Measurements from ENCODE around the gene PINLYP. TPM values are rescaled to one million over a fixed set of nuclear protein-coding genes. Genes with fewer than 3 reads are reported as not detected.
"Not testable (repeated sequence)": the region's sequence is repeated elsewhere in the genome, so short reads cannot be mapped to it uniquely, and the experiment has no call there.

Gene PINLYP
- polyA plus RNA-seq, 2 of the 4 experiments (the other 2 are of a cell fraction) = 0.27 TPM; not detected in 1

DNA sequence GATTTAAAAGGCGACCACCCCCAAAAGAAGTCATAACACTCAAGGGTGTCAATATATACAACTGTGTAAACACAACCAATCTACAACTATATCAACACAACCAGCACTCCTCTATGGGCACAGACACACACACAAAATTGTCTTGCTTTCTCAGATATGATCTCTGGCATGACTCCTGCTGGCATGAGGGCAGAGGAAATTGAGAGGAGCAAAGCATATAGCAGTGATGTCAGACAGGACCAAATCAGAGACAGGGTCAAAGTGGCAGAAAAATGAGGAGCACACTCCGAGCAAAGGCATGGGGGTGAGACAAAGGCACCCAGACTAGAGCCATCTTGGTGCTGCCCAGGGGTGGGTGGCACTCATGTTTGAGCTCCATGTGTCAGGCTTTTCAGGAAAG, 10.7 kb downstream of the PINLYP start:
- Histone ChIP-seq H3K4me1 (no peaks in the 10 kb centered on the region), H3K4me3 (no peak overlapping the region), H3K27ac (no peak overlapping the region), H3K9me3 (no peaks in the 10 kb centered on the region), H3K4me2 (no peak overlapping the region)
- no peak for DNase-seq (ENCODE audit: low read depth in 1 of 2, low spot score in 1 of 2)
- FAIRE-seq = no peak
- ChIA-PET POLR2A (interaction anchor here (0.9 kb wide), 1 partner anchor 10 kb away, joined by 3 read pairs; the partner anchor contains the start of genes IRGQ and ZNF576), CTCF (interaction anchor here (1.0 to 1.9 kb wide), 3 partner anchors 9 to 31 kb away, joined by 4 to 8 read pairs (median 4); partner anchors contain the start of genes IRGQ, PINLYP and XRCC1)
- WGBS (ENCODE audit: missing lambda C conversion rate) = 85% methylated on average over 2 of the region's 2 CpGs
- no peak for TF ChIP-seq KDM1A (IDR thresholded peaks at IDR 0.05; ENCODE audit: low read depth)
- no peak for TF ChIP-seq CEBPB (IDR thresholded peaks at IDR 0.05)
- TF ChIP-seq ZFP36 (IDR thresholded peaks at IDR 0.05; ENCODE audit: borderline replicate concordance, partially characterized antibody) = no peak
- TF ChIP-seq ESRRA (IDR thresholded peaks at IDR 0.05; ENCODE audit: borderline replicate concordance, low read length) = no peak
- no peak for TF ChIP-seq RCOR1 (IDR thresholded peaks at IDR 0.05; ENCODE audit: low read depth, low read length)
- no peak for TF ChIP-seq MYC (IDR thresholded peaks at IDR 0.05; ENCODE audit: borderline replicate concordance, low read length)
- no peak for TF ChIP-seq ZNF302 (CRISPR knock-in tag; IDR thresholded peaks at IDR 0.05)
- no peak for TF ChIP-seq HOXB5 (CRISPR knock-in tag; IDR thresholded peaks at IDR 0.05)
- TF ChIP-seq NFE2L2 (conservative IDR thresholded peaks at IDR 0.05; ENCODE audit: low read length) = no peak
- no peak for TF ChIP-seq HOXA7 (CRISPR knock-in tag; IDR thresholded peaks at IDR 0.05)
- TF ChIP-seq, protein P1, sequence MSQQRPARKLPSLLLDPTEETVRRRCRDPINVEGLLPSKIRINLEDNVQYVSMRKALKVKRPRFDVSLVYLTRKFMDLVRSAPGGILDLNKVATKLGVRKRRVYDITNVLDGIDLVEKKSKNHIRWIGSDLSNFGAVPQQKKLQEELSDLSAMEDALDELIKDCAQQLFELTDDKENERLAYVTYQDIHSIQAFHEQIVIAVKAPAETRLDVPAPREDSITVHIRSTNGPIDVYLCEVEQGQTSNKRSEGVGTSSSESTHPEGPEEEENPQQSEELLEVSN (IDR thresholded peaks at IDR 0.05; ENCODE audit: borderline replicate concordance, low read depth) = no peak
- TF ChIP-seq NPAS2 (CRISPR knock-in tag; IDR thresholded peaks at IDR 0.05; ENCODE audit: borderline replicate concordance) = no peak
- TF ChIP-seq HDAC2 (IDR thresholded peaks at IDR 0.05) = no peak
- TF ChIP-seq, protein P2, sequence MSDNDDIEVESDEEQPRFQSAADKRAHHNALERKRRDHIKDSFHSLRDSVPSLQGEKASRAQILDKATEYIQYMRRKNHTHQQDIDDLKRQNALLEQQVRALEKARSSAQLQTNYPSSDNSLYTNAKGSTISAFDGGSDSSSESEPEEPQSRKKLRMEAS (IDR thresholded peaks at IDR 0.05) = no peak
- TF ChIP-seq FOSB (CRISPR knock-in tag; IDR thresholded peaks at IDR 0.05) = no peak
- TF ChIP-seq PHF8 (IDR thresholded peaks at IDR 0.05; ENCODE audit: borderline replicate concordance, low read depth) = no peak
- TF ChIP-seq RARB (CRISPR knock-in tag; IDR thresholded peaks at IDR 0.05) = no peak
- no peak for ATAC-seq

DNA sequence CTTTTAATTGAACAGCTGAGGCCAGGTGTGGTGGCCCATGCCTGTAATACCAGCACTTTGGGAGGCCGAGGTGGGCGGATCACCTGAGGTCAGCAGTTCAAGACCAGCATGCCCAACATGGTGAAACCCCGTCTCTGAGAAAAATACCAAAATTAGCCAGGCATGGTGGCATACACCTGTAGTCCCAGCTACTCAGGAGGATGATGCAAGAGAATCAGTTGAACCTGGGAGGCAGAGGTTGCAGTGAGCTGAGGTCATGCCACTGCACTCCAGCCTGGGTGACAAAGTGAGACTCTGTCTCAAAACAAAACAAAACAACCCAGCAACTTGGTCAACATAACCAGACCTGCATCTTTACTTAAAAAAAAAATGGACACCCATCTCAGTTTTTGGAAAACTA, 11.4 kb downstream of the PINLYP start:
- FAIRE-seq; H3K9me3 ChIP-seq; H3K27ac ChIP-seq; ATAC-seq; H3K4me1 ChIP-seq; H3K4me2 ChIP-seq; DNase-seq (ENCODE audit: low read depth in 1 of 2, low spot score in 1 of 2); H3K4me3 ChIP-seq: not testable (repeated sequence)
- ChIA-PET POLR2A (interaction anchor here (0.9 kb wide), 1 partner anchor 9 kb away, joined by 3 read pairs; the partner anchor contains the start of genes IRGQ and ZNF576), CTCF (interaction anchor here (1.0 to 1.9 kb wide), 4 partner anchors 8 to 179 kb away, joined by 3 to 8 read pairs (median 4); partner anchors contain the start of genes IRGQ, PINLYP and XRCC1)
- 94% methylated on average over 3 of the region's 3 CpGs for WGBS (ENCODE audit: missing lambda C conversion rate)

DNA sequence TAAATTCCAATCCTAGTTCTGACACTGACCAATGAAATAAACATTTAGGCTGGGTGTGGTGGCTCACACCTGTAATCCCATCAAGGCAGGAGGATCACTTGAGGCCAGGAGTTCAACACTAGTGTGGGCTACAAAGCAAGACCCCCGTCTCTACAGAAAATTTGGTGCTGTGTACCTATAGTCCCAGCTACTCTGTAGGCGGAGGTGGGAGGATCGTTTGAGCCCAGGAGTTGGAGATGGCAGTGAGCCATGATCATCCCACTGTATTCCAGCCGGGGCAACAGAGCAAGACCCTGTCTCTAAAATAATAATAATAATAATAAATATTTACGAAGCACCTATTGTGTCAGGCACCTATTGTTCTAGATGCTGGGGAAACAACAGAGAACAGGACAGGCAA, 13.7 kb downstream of the PINLYP start:
- ATAC-seq (no peak), DNase-seq (ENCODE audit: low read depth in 1 of 2, low spot score in 1 of 2) (no peak), FAIRE-seq (no peak)
- TF ChIP-seq SREBF2 (IDR thresholded peaks at IDR 0.05) (no peak), CBX2 (IDR thresholded peaks at IDR 0.05; ENCODE audit: borderline replicate concordance, low read depth) (no peak), CEBPB (IDR thresholded peaks at IDR 0.05) (no peak), NPAS2 (CRISPR knock-in tag; IDR thresholded peaks at IDR 0.05; ENCODE audit: borderline replicate concordance) (no peak), HEYL (CRISPR knock-in tag; IDR thresholded peaks at IDR 0.05) (no peak), ZSCAN20 (CRISPR knock-in tag; IDR thresholded peaks at IDR 0.05) (no peak), CHD2 (IDR thresholded peaks at IDR 0.05; ENCODE audit: low read length, partially characterized antibody) (no peak), KDM1A (IDR thresholded peaks at IDR 0.05; ENCODE audit: low read depth) (no peak), NR3C1 (IDR thresholded peaks at IDR 0.05) (no peak), CBX8 (IDR thresholded peaks at IDR 0.05) (no peak), POLR2A (IDR thresholded peaks at IDR 0.05; ENCODE audit: low read length) (no peak)
- TF ChIP-seq, protein P3, sequence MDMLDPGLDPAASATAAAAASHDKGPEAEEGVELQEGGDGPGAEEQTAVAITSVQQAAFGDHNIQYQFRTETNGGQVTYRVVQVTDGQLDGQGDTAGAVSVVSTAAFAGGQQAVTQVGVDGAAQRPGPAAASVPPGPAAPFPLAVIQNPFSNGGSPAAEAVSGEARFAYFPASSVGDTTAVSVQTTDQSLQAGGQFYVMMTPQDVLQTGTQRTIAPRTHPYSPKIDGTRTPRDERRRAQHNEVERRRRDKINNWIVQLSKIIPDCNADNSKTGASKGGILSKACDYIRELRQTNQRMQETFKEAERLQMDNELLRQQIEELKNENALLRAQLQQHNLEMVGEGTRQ (IDR thresholded peaks at IDR 0.05) = no peak
- Histone ChIP-seq H3K4me1 (peaks cover 4% of the 10 kb centered on the region; the same call in 2 of the 3 replicates), H3K27ac (no peak overlapping the region), H3K4me3 (no peak overlapping the region), H3K4me2 (no peak overlapping the region), H3K9me3 (no peaks in the 10 kb centered on the region)
- CTCF ChIA-PET = interaction anchor here (0.9 to 1.7 kb wide), 2 partner anchors 24 to 34 kb away, joined by 5 read pairs; no protein-coding TSS in a partner anchor
- POLR2A ChIA-PET = no interaction called here
- WGBS (ENCODE audit: missing lambda C conversion rate) = 92% methylated on average over 5 of the region's 5 CpGs

All from A549 (cell line).